H1 (cell line): Measurements from ENCODE around the gene CABCOCO1. TPM values are rescaled to one million over a fixed set of nuclear protein-coding genes. Genes with fewer than 3 reads are reported as not detected.

ENCODE experiments used
- CTCF ChIA-PET: fragments of 300-600 bp; sonication (Branson Sonifier 250); formaldehyde crosslinking; loops from one replicate; lab custom pipeline; 2021; ENCODE audit not compliant: partially characterized antibody; lab: Charles Lee
- POLR2A ChIA-PET: fragments of 300-600 bp; sonication (Branson Sonifier 250); formaldehyde crosslinking; loops from one replicate; lab custom pipeline; 2021; ENCODE audit warnings: inconsistent platforms; ENCODE audit not compliant: partially characterized antibody; lab: Charles Lee
- DNase-seq, 2 experiments: peaks; one replicate each; pipeline versions ENCODE4 v3.0.0 to v3.0.0-alpha.2; 2010 to 2022; ENCODE audit warnings: low spot score in 2 of 2, low read depth in 1 of 2, mixed read lengths in 1 of 2
- FAIRE-seq: peaks from 2 replicates; lab custom pipeline; 2011; peaks lifted over from hg19 to GRCh38; lab: Jason Lieb, UNC
- H2AFZ ChIP-seq: 2 replicates; pipeline ENCODE4 v1.8.1; 2012; ENCODE audit warnings: low read length, inconsistent platforms
- H2AK5ac ChIP-seq: 2 replicates; pipeline ENCODE4 v1.6.1; 2013; ENCODE audit warnings: low read depth, low read length
- H2BK120ac ChIP-seq: replicated peaks from 2 replicates; pipeline ENCODE3; 2013; ENCODE audit warnings: low read depth, low read length, inconsistent platforms
- H2BK12ac ChIP-seq: 2 replicates; pipeline ENCODE4 v1.6.1; 2013; ENCODE audit warnings: low read depth, low read length
- H2BK15ac ChIP-seq: 2 replicates; pipeline ENCODE4 v1.6.1; 2013; ENCODE audit warnings: low read length
- H2BK20ac ChIP-seq: 2 replicates; pipeline ENCODE4 v1.6.1; 2013; ENCODE audit warnings: low read length
- H2BK5ac ChIP-seq: 2 replicates; pipeline ENCODE4 v1.6.1; 2013; ENCODE audit warnings: low read depth, low read length
- H3K14ac ChIP-seq: 2 replicates; pipeline ENCODE4 v1.6.1; 2013; ENCODE audit warnings: inconsistent platforms; ENCODE audit not compliant: insufficient read length
- H3K18ac ChIP-seq: 2 replicates; pipeline ENCODE4 v1.6.1; 2013; ENCODE audit warnings: low read length; ENCODE audit errors: extremely low read depth
- H3K23ac ChIP-seq: 2 replicates; pipeline ENCODE4 v1.6.1; 2013; ENCODE audit warnings: inconsistent platforms; ENCODE audit not compliant: insufficient read length
- H3K23me2 ChIP-seq: 2 replicates; pipeline ENCODE4 v1.6.1; 2013; ENCODE audit warnings: low read depth, low read length
- H3K27ac ChIP-seq: 2 replicates; pipeline ENCODE4 v1.6.1; 2011; ENCODE audit warnings: low read depth, low read length, inconsistent platforms
- H3K27me3 ChIP-seq, 4 experiments: replicated peaks in 1 of 4; 1 replicate in 1 of 4; 2 replicates in 3 of 4; pipeline versions ENCODE4 v1.6.1 to v1.8.1; 2011 to 2013; ENCODE audit warnings: low read length in 3 of 4, mild to moderate bottlenecking in 3 of 4, inconsistent platforms in 2 of 4, mixed read lengths in 2 of 4, moderate library complexity in 1 of 4; ENCODE audit not compliant: control insufficient read depth in 3 of 4, insufficient read depth in 3 of 4; ENCODE audit errors: extremely low read depth in 1 of 4
- H3K36me3 ChIP-seq, 4 experiments: 2 replicates each; pipeline versions ENCODE4 v1.6.1 to v1.8.1; 2011 to 2013; ENCODE audit warnings: mild to moderate bottlenecking in 4 of 4, low read length in 3 of 4, moderate library complexity in 2 of 4, control low read depth in 1 of 4, inconsistent platforms in 1 of 4; ENCODE audit not compliant: insufficient read depth in 4 of 4, control insufficient read depth in 2 of 4
- H3K4ac ChIP-seq: replicated peaks from 2 replicates; pipeline ENCODE3; 2013; ENCODE audit warnings: low read length, low read depth, mixed read lengths, inconsistent platforms; ENCODE audit not compliant: insufficient read length
- H3K4me1 ChIP-seq, 4 experiments: replicated peaks in 1 of 4; 1 replicate in 1 of 4; 2 replicates in 3 of 4; pipeline versions ENCODE4 v1.6.1 to v1.8.1; 2011 to 2013; ENCODE audit warnings: low read length in 3 of 4, inconsistent platforms in 2 of 4, mixed read lengths in 1 of 4; ENCODE audit not compliant: insufficient read depth in 4 of 4, control insufficient read depth in 3 of 4
- H3K4me2 ChIP-seq, 2 experiments: 2 replicates each; pipeline versions ENCODE4 v1.6.1 to v1.8.1; 2011 to 2013; ENCODE audit warnings: low read depth in 2 of 2, low read length in 2 of 2, control low read depth in 1 of 2, inconsistent platforms in 1 of 2, mild to moderate bottlenecking in 1 of 2; ENCODE audit not compliant: insufficient read depth in 1 of 2
- H3K4me3 ChIP-seq, 4 experiments: fragments of 200-600, 300-600 bp in 1 of 4; sonication (generic), shearing (Covaris generic), sonication (Bioruptor Twin) in 1 of 4; 2 replicates each; pipeline versions ENCODE4 v1.5.1 to v1.8.1; 2011 to 2016; ENCODE audit warnings: low read length in 4 of 4, low read depth in 3 of 4, control low read depth in 2 of 4, inconsistent platforms in 2 of 4, mild to moderate bottlenecking in 2 of 4, mixed read lengths in 1 of 4, moderate library complexity in 1 of 4; ENCODE audit not compliant: insufficient read depth in 2 of 4; ENCODE audit errors: extremely low read depth in 1 of 4
- H3K56ac ChIP-seq: replicated peaks from 2 replicates; pipeline ENCODE3; 2013; ENCODE audit warnings: low read depth, mild to moderate bottlenecking, mixed read lengths, low read length, inconsistent platforms; ENCODE audit not compliant: insufficient read length
- H3K79me1 ChIP-seq: 2 replicates; pipeline ENCODE4 v1.6.1; 2013; ENCODE audit warnings: low read depth, low read length, control low read depth
- H3K79me2 ChIP-seq, 2 experiments: 2 replicates each; pipeline versions ENCODE4 v1.6.1 to v1.8.1; 2012 to 2013; ENCODE audit warnings: low read length in 2 of 2, mild to moderate bottlenecking in 2 of 2, inconsistent platforms in 1 of 2; ENCODE audit not compliant: insufficient read depth in 2 of 2, control insufficient read depth in 1 of 2
- H3K9ac ChIP-seq, 4 experiments: replicated peaks in 1 of 4; 1 replicate in 1 of 4; 2 replicates in 3 of 4; pipeline versions ENCODE4 v1.6.1 to v1.8.1; 2011 to 2013; ENCODE audit warnings: low read depth in 3 of 4, low read length in 3 of 4, control low read depth in 2 of 4, mild to moderate bottlenecking in 2 of 4, moderate library complexity in 2 of 4, inconsistent platforms in 1 of 4; ENCODE audit errors: extremely low read depth in 1 of 4
- H3K9me3 ChIP-seq, 2 experiments: 2 replicates each; pipeline versions ENCODE4 v1.6.1 to v1.8.1; 2012 to 2013; ENCODE audit warnings: mild to moderate bottlenecking in 2 of 2, moderate library complexity in 2 of 2, control low read depth in 1 of 2, inconsistent platforms in 1 of 2, low read depth in 1 of 2, low read length in 1 of 2, mixed read lengths in 1 of 2; ENCODE audit not compliant: insufficient read depth in 2 of 2
- H4K20me1 ChIP-seq, 2 experiments: replicated peaks in 1 of 2; 2 replicates each; pipeline versions ENCODE3 to v1.8.1; 2011 to 2013; ENCODE audit warnings: inconsistent platforms in 2 of 2, low read length in 2 of 2, mild to moderate bottlenecking in 1 of 2; ENCODE audit not compliant: insufficient read depth in 2 of 2, control insufficient read depth in 1 of 2
- H4K5ac ChIP-seq: 2 replicates; pipeline ENCODE4 v1.6.1; 2013; ENCODE audit warnings: low read length, low read depth, mixed read lengths, inconsistent platforms; ENCODE audit not compliant: insufficient read length
- H4K8ac ChIP-seq: 2 replicates; pipeline ENCODE4 v1.8.0; 2013; ENCODE audit warnings: mild to moderate bottlenecking, moderate library complexity, low read length, inconsistent platforms; ENCODE audit not compliant: insufficient read depth; ENCODE audit errors: extremely low read depth
- H4K91ac ChIP-seq: replicated peaks from 2 replicates; pipeline ENCODE3; 2013; ENCODE audit warnings: low read length, mixed read lengths, inconsistent platforms; ENCODE audit not compliant: insufficient read length
- JUN ChIP-seq: IDR thresholded peaks from 2 replicates; pipeline ENCODE4 v1.6.1; 2011; ENCODE audit warnings: low read depth, mild to moderate bottlenecking, improper control_type of control experiment, low read length
- SUZ12 ChIP-seq: fragments of 200-600 bp; sonication (generic); IDR thresholded peaks from 2 replicates; pipeline ENCODE4 v1.6.1; 2012; ENCODE audit warnings: mild to moderate bottlenecking, inconsistent platforms, low read length, moderate library complexity, mixed read lengths
- TEAD4 ChIP-seq: IDR thresholded peaks from 2 replicates; pipeline ENCODE4 v1.6.1; 2012; ENCODE audit warnings: low read depth, low read length, inconsistent platforms, mixed read lengths
- WGBS, 2 experiments: shearing (Covaris generic) in 1 of 2; methylation state at CpG; one replicate each; pipeline versions ENCODE4 v1.1.6 to v1.1.7; 2013 to 2015; ENCODE audit warnings: low lambda C conversion rate in 2 of 2, mixed read lengths in 2 of 2, inconsistent platforms in 1 of 2, low coverage in 1 of 2, missing lambda C conversion rate in 1 of 2; ENCODE audit not compliant: insufficient replicate concordance in 2 of 2, insufficient coverage in 1 of 2, insufficient read length in 1 of 2; ENCODE audit errors: extremely low coverage in 1 of 2, missing lambda C conversion rate in 1 of 2; 5-methylcytosine and 5-hydroxymethylcytosine counted together
- polyA plus RNA-seq, 7 experiments: library from polyadenylated mRNA; depleted of rRNA in 3 of 7; stranded (reverse) in 5 of 7; unstranded in 2 of 7; fragments of >200 nt in 5 of 7; fragments of 200-250 nt in 2 of 7; gene quantifications; 1 replicate in 5 of 7; 2 replicates in 1 of 7; 4 replicates in 1 of 7; pipeline versions ENCODE4 v1.2.1 to v1.2.3, GENCODE V29; 2011 to 2013; ENCODE audit warnings: missing spikeins in 2 of 7, mixed read lengths in 2 of 7
- total RNA-seq: library from RNA; stranded (reverse); fragmentation: NEBNext Ultra II Directional; extraction: Animal tissue kit (Norgen Biotek cat#: 25700); gene quantifications from 2 replicates; pipeline ENCODE4 v1.2.1, GENCODE V29; 2021

Gene CABCOCO1
- total and polyA plus RNA-seq, 2 of the 8 experiments (the other 6 are each of a cell fraction or from before 2014, with no cell fraction given): not detected

GRCh38 chr10:61776615-61777266 is 114.0 kb downstream of the CABCOCO1 start:
- H3K56ac ChIP-seq: no peak overlapping the region
- WGBS, 2 experiments: 93% methylated on average over 7 of the region's 7 CpGs; no CpG with 5 or more reads in 1 of the 2 experiments
- H4K5ac ChIP-seq: no peak overlapping the region

More at GRCh38 chr10:61776615-61777266, 114.0 kb downstream of the CABCOCO1 start:
- Histone ChIP-seq H3K4me1 (peaks cover 0 to 2% (median 0%) of the 10 kb centered on the region in 4 experiments; a peak in 1 of 7 replicates), H3K23me2 (no peaks in the 10 kb centered on the region), H2BK5ac (no peak overlapping the region), H2BK20ac (no peak overlapping the region), H2BK120ac (no peak overlapping the region), H3K4me2 (no peak overlapping the region), H3K36me3 (no peaks in the 10 kb centered on the region), H4K8ac (no peak overlapping the region), H4K91ac (no peak overlapping the region), H3K4me3 (no peak overlapping the region), H3K9me3 (0 out of 4 replicates have a peak, but pooled peaks cover 0 to 2% of the 10 kb centered on the region in 2 experiments), H3K27me3 (no peaks in the 10 kb centered on the region), H2AK5ac (no peak overlapping the region), H4K20me1 (no peaks in the 10 kb centered on the region), H3K27ac (no peak overlapping the region), H3K4ac (no peak overlapping the region), H3K79me1 (no peaks in the 10 kb centered on the region), H2BK12ac (no peak overlapping the region), H3K23ac (no peak overlapping the region), H3K79me2 (no peaks in the 10 kb centered on the region), H2AFZ (no peak overlapping the region), H3K18ac (no peak overlapping the region), H2BK15ac (no peak overlapping the region), H3K14ac (no peak overlapping the region), H3K9ac (no peak overlapping the region)
- no peak for DNase-seq
- CTCF ChIA-PET: no interaction called here
- POLR2A ChIA-PET: no interaction called here
- no peak for TF ChIP-seq SUZ12
- TF ChIP-seq TEAD4: no peak
- no peak for TF ChIP-seq JUN
- FAIRE-seq: no peak
